ENCODE results near the gene POU4F2. TPM values are rescaled to one million over a fixed set of nuclear protein-coding genes. Genes with fewer than 3 reads are reported as not detected.

The POU4F2 gene
- total RNA-seq, 1 experiment from 2014 or later = not detected

GRCh38 chr4:146637621-146638332 is 916 bp upstream of the POU4F2 start (continued):
- TF ChIP-seq, protein P1, sequence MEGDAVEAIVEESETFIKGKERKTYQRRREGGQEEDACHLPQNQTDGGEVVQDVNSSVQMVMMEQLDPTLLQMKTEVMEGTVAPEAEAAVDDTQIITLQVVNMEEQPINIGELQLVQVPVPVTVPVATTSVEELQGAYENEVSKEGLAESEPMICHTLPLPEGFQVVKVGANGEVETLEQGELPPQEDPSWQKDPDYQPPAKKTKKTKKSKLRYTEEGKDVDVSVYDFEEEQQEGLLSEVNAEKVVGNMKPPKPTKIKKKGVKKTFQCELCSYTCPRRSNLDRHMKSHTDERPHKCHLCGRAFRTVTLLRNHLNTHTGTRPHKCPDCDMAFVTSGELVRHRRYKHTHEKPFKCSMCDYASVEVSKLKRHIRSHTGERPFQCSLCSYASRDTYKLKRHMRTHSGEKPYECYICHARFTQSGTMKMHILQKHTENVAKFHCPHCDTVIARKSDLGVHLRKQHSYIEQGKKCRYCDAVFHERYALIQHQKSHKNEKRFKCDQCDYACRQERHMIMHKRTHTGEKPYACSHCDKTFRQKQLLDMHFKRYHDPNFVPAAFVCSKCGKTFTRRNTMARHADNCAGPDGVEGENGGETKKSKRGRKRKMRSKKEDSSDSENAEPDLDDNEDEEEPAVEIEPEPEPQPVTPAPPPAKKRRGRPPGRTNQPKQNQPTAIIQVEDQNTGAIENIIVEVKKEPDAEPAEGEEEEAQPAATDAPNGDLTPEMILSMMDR (IDR thresholded peaks at IDR 0.05) = no peak
- no peak for TF ChIP-seq HMGA2 (CRISPR knock-in tag; IDR thresholded peaks at IDR 0.05)
- no peak for TF ChIP-seq ZNF416 (CRISPR knock-in tag; IDR thresholded peaks at IDR 0.05)
- TF ChIP-seq E2F4 (CRISPR knock-in tag; IDR thresholded peaks at IDR 0.05; ENCODE audit: borderline replicate concordance, low read depth) = no peak
- TF ChIP-seq RORB (CRISPR knock-in tag; IDR thresholded peaks at IDR 0.05) = no peak
- TF ChIP-seq, protein P2, sequence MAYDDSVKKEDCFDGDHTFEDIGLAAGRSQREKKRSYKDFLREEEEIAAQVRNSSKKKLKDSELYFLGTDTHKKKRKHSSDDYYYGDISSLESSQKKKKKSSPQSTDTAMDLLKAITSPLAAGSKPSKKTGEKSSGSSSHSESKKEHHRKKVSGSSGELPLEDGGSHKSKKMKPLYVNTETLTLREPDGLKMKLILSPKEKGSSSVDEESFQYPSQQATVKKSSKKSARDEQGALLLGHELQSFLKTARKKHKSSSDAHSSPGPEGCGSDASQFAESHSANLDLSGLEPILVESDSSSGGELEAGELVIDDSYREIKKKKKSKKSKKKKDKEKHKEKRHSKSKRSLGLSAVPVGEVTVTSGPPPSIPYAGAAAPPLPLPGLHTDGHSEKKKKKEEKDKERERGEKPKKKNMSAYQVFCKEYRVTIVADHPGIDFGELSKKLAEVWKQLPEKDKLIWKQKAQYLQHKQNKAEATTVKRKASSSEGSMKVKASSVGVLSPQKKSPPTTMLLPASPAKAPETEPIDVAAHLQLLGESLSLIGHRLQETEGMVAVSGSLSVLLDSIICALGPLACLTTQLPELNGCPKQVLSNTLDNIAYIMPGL (CRISPR knock-in tag; IDR thresholded peaks at IDR 0.05) = no peak
- no peak for TF ChIP-seq KAT7 (CRISPR knock-in tag; IDR thresholded peaks at IDR 0.05; ENCODE audit: borderline replicate concordance)
- TF ChIP-seq, protein P3, sequence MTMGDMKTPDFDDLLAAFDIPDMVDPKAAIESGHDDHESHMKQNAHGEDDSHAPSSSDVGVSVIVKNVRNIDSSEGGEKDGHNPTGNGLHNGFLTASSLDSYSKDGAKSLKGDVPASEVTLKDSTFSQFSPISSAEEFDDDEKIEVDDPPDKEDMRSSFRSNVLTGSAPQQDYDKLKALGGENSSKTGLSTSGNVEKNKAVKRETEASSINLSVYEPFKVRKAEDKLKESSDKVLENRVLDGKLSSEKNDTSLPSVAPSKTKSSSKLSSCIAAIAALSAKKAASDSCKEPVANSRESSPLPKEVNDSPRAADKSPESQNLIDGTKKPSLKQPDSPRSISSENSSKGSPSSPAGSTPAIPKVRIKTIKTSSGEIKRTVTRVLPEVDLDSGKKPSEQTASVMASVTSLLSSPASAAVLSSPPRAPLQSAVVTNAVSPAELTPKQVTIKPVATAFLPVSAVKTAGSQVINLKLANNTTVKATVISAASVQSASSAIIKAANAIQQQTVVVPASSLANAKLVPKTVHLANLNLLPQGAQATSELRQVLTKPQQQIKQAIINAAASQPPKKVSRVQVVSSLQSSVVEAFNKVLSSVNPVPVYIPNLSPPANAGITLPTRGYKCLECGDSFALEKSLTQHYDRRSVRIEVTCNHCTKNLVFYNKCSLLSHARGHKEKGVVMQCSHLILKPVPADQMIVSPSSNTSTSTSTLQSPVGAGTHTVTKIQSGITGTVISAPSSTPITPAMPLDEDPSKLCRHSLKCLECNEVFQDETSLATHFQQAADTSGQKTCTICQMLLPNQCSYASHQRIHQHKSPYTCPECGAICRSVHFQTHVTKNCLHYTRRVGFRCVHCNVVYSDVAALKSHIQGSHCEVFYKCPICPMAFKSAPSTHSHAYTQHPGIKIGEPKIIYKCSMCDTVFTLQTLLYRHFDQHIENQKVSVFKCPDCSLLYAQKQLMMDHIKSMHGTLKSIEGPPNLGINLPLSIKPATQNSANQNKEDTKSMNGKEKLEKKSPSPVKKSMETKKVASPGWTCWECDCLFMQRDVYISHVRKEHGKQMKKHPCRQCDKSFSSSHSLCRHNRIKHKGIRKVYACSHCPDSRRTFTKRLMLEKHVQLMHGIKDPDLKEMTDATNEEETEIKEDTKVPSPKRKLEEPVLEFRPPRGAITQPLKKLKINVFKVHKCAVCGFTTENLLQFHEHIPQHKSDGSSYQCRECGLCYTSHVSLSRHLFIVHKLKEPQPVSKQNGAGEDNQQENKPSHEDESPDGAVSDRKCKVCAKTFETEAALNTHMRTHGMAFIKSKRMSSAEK (CRISPR knock-in tag; IDR thresholded peaks at IDR 0.05; ENCODE audit: borderline replicate concordance) = no peak

DNA sequence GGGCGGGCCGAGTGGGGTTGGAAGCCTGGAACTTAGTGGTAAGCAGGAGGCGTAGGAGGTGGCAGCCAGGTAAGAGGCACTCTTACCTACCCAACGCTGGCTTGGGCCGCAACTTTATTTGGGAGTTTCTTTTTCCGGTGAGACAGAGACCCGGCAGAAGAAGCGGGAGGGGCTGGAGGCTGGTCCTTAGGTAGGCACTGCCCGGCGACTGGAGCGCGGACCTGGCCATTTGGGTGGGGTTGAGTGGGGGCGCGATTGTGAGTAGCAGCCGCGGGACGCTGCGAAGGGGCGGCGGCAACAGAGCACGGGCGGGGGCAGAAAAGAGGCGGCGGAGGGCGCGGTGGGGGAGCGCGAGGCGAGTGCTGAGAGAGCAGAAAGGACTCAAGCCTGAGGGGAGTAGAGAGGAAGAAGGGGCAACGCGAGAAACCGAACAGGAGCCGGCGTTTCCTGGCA is 334 bp upstream of the POU4F2 start:
- no peak overlapping the region for H3K27ac Mint-ChIP-seq
- H3K9me3 Mint-ChIP-seq = no peaks in the 10 kb centered on the region
- peak overlapping the region; percentile 75 for H3K4me3 Mint-ChIP-seq
- H3K27me3 Mint-ChIP-seq (ENCODE audit: low read depth) = peaks cover 100% of the 10 kb centered on the region
- peaks cover 39% of the 10 kb centered on the region for H3K4me1 Mint-ChIP-seq
- no peak for DNase-seq (ENCODE audit: low spot score)
- no peak for TF ChIP-seq NFE2L1 (CRISPR knock-in tag; IDR thresholded peaks at IDR 0.05)
- no peak for TF ChIP-seq KAT7 (CRISPR knock-in tag; IDR thresholded peaks at IDR 0.05; ENCODE audit: borderline replicate concordance)
- TF ChIP-seq USF1 (CRISPR knock-in tag; IDR thresholded peaks at IDR 0.05) = no peak
- no peak for TF ChIP-seq MLX (CRISPR knock-in tag; IDR thresholded peaks at IDR 0.05)
- TF ChIP-seq ESRRA (CRISPR knock-in tag; IDR thresholded peaks at IDR 0.05; ENCODE audit: borderline replicate concordance) = no peak
- no peaks in the 10 kb centered on the region for H3K36me3 Mint-ChIP-seq
- ATAC-seq = peak; percentile 33
- ChIA-PET POLR2A (no interaction called here), CTCF (interaction anchor here (0.6 to 1.0 kb wide), 2 partner anchors 9 to 343 kb away, joined by 3 to 4 read pairs; no protein-coding TSS in a partner anchor)
